Stimulated activated CD8-positive, alpha-beta memory T cell treated with anti-CD3 and anti-CD28 coated beads, Interleukin-4, amount 100 ng/mL, for 48 hours (primary cell): ENCODE results near the gene CASP3.
A peak's percentile ranks its signal among the peaks of the same experiment; 100 is the strongest.

Experiments used
- DNase-seq: peaks from one replicate; pipeline ENCODE4 v3.0.0-alpha.2; 2020

Gene CASP3

DNA sequence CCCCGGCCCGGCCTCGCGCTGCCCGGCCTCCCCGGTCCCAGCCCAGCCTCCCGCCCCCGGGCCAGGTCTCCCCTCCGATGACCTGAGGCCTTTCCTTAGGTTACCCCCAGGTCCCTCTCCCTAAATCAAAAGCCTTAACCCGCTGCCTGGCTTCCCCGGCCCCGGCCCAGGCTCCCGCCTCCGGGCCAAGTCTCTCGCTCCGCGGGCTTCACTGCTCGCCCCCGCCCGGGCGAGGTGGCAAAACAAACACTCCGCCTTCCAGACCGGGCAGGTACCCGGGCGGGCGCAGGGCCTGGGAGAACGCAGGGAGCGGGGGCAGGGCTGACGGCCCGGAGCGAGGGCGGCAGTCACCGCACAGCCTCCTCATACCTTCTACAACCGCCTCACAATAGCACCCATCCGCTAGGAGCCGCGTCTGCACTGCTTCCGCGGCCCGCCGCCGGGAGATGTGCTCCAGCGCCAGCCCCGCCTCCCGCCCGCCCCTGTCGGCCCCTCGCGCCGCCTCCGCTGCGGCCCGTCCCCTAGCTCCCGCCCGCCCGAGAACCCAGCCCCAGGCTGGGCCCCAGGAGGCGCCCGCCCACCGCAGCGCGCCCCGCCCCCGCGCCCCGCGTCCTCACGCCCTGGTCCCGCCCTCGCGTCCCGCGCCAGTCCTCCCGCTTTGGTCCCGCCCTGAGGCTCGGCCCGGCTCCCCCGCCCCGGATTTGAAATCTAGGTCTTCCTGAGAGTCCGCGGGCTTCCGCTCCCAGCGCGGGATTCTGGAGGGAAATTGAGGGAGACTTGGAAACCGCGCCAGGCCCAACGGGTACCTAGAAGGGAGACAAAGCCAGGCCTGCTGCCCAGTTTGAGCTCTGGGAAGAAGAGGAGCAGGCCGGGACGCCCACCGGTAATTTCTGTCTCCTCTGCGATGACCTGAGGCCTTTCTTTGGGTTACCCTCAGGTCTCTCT lies at the start of gene CASP3, which contains the start of gene PRIMPOL:
Gene CASP3, minus strand, starts transcription at position 422 of the 945 bp plus-strand sequence. CDS start 10,994 bp downstream, outside the sequence.
Gene PRIMPOL, plus strand, starts transcription at position 713 of the 945 bp plus-strand sequence. CDS start 7,403 bp downstream, outside the sequence.
- DNase-seq: peak; percentile 97

DNA sequence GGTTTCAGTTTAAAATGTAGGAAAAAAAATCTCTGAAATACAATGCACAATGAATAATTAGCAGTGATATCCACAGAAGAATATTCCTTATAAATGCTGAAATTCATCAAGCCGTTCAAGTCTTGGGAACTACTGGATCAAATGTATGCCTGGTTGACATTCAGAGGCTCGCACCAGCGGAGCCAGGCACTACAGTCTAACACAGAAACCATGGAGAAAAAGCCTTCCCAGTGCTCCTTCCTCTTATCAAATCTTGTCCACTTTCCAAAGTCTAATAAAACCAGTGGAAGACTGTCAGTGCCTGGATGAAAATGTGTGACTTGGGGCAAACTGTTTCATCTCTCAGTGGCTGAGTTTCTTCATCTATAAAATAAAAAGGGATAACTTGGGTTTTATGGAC lies 48.7 kb upstream of the CASP3 start:
- DNase-seq: no peak

DNA sequence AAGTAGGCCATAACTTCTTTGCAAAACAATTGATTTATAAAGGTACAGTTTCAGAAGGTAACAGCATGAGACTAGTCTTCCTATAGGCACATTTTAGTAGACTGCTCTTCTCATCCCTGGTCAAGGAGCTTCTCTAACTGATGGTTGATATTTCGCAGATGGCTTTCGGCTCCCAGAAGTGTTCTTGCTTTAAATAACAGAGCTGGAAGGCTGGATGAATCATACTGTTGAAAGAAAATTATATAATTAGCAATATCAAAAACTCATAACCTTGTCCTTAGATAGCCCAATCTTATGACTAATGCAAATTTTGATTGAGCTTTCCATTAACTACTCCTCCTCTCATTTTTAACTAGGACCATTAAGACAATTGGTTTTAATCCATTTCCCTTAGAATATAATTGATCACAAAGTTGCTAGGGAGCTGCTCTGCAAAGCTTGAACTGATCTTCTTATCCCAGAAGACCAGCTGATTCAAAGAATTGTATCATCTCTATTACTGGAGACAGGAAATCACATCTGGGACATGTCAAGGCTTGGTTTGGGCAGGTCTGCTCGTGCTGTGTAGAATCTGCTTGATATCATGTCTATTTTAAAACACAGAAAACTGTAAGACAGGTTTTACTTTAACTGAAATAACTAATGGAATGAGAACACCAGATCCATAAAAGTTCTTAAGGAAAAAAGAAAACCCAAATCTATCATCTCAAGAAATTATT lies 46.1 kb upstream of the CASP3 start:
- DNase-seq: no peak

DNA sequence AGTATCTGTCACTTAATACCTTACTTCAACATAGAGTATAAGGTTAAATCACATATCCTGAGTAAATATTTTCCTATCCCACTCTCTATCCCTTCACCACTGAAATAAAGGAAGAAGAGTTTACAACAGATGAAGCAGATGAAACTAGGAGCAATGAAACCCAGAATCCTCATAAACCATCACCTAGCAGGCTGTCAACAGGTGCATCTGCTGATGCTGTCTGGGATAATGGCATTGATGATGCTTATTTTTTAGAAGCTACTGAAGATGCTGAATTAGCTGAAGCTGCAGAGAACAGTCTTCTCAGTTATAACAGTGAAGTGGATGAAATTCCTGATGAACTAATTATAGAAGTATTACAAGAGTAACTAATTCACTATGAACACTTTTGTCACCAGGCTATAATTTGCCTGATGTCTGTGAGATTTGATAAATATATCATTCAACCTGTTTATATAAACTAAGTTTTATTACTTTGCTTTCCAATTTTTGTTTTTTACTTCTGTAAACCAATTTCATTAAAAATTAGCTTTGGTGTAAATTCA lies 45.2 kb upstream of the CASP3 start:
- no peak for DNase-seq

DNA sequence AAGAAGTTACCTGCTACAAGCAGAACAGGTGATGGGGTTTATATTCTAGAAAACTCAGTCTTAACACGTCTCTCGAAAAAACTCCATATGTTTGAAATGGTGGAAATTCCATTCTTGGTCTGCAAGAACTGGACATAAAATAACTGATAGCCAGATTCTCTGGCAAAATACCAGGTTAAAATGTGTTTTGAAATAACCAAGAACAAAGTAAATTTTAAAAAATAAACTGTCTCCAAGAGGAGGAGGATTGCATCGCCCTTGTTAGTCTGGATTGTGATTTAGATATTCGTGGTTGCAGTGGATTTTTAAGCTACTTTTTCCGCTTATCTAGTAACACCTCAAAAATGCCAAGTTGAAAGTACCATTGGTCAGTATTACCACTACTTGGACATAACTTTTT lies 43.8 kb upstream of the CASP3 start:
- DNase-seq: no peak

DNA sequence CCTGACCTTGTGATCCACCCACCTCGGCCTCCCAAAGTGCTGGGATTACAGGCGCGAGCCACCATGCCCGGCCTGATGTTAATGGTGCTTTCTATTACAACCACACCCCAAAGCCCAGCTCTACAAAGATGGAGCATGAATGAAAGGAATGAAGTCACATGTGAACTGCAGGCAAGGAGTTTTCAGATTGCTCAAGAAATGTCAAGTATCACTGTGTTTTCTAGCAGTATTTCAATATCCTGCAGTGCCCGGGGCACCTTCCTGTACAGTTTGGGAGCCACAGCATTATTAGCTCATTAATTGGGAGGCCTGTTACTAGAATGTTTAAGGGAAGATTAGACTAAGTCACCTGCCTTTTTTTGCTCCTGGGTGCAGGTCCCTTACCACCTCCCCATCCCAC lies 40.4 kb upstream of the CASP3 start:
- no peak for DNase-seq

DNA sequence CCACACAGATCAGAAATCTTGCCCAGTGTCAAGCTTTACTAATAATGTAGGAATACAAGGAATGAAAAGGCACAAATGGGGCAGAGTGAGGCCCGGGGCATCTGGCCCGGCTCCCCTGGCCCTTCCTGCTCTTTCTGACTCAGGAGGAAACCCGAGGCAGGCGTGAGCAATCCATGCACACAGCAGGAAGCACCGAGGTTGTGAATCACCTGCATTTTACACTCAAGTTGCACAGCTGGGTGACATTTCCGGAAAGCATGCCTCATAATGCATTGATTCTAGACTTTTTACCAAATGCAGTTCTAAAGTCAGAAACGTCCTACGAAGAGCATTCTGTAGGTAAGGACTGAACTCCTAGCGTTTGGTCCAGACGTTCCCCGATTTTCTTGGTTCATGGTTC lies 39.2 kb upstream of the CASP3 start:
- DNase-seq: peak; percentile 36

DNA sequence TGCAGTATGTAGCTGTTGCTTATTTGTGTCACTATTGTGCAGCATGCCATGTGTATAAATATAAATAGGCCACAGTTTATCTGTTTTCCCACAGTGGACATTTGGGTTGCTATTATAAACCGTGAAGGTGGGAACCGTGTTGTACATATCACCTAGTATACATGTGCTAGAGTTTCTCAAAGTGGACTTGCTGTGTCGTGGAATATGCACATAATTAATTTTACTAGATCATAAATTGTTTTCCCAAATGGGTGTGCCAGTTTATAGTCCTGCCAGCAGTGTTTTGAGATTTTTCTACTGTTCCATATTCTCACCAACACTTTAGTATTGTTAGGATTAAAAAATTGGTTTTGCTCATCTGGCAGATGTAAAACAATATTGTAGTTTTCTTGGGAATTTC lies 38.8 kb upstream of the CASP3 start:
- DNase-seq: no peak

DNA sequence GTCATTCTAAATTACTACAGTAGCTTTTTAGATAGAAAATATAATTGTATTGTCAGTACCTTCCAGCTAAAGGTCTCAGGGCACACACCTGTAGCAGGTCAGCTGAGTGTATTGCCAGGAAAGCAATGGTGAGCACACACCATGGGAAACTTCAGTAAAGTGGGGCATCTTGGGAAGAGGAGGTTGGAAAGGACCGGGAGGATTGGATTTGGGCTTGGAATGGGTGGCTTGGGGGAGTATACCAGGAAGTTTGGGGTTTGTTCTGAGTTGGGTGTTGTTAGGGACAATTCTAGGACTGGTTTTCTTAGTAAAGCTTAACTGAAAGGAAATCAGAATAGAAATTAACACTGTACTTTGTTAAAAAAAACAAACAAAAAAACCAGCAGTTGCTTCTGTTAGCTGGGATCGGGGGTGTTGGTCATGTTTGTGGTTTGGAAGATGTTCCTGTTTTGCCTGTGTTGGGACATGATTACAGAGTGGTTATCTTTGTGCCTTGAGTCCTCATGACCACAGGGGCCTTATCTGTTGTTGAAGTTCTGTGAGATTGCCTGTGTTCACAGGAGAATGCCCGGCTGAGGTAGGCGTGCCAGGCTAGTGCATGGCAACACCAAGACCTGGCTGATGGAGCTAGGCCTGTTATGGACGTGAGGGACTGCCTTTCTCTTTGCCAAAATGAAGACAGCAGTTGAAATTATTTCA lies 35.4 kb upstream of the CASP3 start:
- DNase-seq: no peak

DNA sequence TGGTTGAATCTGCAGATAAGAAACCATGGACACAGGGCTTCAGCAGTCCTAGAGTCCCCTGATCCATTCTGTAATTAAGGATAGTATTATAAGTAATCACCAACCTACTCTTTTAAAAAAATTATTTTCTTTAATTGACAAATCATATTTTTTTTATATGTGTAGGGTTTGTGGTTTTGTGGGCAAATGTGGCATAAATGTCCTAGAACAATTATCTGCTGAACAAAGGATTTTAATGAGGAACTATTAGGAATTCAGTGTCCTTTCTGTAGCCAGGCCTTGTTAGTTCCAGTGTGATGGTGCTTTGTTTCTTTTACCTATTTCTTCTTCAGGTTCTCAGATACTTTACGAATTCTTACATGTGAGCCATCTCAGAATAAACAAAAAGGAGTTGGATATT lies 32.7 kb upstream of the CASP3 start:
- no peak for DNase-seq

DNA sequence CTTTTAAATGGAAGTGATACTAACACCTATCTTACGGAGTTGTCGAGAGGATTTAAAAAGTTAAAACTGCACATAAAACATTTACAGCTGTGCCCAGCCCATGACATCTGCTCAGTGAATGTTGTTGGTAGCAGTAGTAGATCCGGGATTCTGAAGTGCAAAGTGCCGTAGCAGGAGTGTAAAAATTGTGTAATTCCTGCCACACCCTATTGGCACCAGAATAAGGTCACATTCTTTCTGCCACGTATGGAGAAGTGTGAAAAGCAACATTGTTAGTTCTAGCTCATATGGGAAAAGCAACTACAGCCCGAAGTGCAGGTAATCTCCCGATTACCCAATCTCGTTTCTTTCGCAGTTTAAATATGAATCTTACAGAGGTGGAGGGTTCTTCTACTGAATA lies 31.5 kb upstream of the CASP3 start:
- DNase-seq: no peak

DNA sequence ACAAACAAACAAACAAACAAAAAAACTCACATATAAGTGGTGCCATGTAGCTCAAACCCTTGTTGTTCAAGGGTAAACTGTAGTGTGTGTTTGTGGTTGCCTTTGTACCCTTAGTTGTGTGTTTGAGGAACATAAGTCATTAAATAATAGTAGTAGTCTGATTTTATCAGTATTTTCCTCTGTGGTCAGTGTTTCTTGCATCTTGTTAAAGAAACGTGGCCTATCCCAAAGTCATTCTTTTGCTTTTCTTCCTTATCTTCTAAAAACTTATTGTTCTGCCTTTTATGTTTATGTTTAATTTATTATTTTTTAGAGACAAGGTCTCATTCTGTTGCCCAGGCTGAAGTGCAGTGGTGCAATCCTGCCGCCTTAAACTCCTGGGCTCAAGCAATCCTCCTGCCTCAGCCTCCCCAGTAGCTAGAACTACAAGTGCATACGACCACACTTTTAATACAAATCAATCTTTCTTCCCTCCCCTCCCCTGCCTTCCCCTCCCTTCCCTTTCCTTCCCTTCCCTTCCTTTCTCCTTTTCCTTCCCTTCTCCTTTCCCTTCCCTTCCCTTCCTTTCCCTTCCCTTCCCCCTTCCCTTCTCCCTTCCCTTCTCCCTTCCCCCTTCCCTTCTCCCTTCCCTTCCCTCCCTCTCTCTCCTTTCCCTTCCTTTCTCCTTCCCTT lies 26.7 kb upstream of the CASP3 start:
- no peak for DNase-seq

DNA sequence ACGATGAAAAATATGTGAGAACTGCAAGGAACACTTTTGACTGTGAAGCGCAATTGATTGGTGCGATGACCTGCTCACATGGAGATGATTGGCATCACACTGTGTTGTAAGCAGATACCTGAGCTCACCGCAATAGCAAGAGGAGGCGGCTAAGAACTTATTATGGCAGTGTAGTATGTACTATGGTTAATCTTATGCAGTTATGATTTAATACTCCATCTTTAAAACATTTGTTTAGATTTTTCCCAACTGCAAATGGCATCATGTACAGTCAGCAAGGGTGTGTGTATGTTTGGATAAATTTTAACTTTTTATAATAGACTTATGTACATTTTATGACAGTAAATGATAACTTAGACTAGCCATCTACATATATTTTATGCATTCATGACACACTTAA lies 25.8 kb upstream of the CASP3 start:
- no peak for DNase-seq

DNA sequence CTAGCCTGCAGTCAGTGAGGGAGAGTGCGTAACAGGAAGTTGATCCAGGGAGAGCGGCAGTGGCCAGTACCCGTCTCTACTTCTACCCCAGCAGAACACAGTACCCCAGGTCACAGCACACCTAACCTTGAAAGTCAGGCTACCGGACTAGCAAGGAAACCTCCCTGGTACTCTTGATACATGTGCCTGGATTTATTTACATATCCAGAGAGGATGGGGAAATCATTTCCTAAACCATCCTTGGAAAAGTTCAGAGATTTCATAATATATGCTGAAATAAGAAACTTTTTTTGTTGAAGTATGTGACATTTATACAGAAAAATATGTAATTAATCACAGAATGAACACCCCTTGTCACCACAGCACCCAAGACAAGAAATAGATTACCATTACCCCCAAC lies 24.8 kb upstream of the CASP3 start:
- DNase-seq: no peak

DNA sequence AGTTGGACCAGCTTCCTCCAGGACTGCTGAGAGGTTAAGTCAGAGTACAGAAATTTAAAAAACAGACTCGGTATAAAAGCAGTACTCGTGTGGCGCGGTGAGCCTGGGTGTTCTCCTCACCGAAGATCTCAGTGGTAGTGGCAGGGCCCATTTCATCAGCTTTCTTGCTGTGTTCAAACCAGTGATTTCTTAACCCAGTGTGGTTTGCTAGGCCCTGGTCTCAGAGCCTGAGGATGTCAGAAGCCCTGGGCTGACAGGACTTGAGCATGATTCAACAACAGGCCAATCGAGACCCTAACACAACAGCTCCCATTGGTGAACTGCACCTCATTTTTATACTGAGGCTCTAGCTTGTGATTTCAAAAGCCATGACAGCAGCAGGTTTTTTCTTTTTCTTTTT lies 23.5 kb upstream of the CASP3 start:
- no peak for DNase-seq

DNA sequence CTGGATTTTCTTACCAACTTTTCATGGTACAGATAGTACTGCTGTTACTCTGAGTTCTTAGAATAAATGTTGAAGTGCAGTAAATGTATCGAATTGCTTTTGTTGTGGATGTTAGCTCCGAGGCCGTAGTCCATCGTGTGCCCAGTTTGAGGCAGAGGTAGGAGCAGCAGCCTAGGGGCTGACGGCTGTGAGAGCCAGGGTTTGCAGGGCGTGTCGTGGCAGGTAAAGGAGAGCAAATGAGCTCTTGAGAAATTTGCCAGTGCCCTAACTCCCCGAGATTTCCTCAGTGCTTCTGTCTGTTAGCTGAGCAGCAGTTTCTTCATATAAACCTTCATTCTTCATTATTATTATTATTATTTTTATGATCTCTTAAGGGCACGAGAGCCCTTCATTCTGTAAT lies 21.9 kb upstream of the CASP3 start:
- DNase-seq: no peak

DNA sequence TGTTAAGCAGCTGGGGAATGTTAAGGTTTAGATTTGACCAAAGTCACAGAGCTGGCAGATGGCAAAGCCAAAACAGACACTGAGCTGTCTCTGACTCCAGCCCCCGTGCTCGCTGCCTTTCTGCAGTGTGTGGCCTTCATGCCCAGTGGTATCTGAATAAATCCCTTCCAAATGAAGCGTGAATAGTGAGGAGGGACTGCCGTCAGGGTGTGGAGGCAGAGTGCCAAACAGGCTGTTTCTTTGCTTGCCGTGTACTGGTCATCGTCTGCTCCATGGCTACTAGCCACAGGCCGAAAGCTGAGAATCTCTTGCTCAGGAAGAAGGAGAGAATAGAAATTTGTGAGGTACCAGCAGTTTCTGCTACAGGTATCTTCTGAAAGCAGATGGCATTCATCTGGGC lies 20.0 kb upstream of the CASP3 start:
- DNase-seq: no peak

DNA sequence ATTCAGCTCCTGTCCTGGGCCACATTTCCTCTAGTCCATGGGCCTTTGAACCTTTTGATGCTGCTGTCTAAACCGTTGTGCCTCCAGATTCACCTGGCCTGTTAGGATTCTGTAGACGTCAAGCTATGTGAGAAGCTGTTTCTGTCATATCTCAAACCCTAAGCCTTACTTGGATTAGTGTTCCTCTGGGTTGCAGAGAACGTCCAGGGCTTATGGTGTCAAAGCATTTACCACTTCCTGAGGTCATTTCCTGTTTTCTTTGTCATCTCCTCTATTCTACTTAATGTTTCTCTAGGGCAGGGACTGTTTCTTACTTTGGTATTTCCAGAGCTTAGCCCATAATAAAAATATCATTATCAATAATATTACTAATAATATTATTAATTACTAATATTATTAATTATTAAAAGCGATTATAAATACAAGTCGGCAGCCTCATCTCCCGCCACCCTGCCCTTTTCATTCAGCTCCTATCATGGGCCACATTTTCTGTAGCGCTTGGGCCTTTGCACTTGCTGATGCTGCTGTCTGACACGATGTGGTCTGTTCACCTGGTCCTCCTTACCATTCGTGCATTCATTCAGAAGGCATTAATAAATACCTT lies 19.4 kb upstream of the CASP3 start:
- no peak for DNase-seq

DNA sequence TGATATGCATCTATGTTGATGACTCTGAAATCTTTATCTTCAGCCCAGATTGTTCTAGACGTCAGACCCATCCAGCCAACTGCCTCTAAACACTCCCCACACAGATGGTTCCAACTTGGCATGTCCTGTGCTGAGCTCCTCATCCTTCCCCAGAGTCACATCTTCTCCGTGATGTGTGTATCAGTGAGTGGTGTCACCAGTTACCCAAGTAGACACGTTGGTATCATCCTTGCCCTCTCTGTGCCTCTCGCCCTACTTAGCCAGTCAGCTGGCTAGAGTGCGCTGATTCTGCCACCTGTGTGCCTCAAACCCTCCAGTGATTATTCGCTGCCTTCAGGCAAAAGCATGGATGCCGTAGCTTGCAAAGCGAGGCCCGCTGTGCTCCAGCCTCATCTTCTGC lies 18.8 kb upstream of the CASP3 start:
- DNase-seq: no peak

DNA sequence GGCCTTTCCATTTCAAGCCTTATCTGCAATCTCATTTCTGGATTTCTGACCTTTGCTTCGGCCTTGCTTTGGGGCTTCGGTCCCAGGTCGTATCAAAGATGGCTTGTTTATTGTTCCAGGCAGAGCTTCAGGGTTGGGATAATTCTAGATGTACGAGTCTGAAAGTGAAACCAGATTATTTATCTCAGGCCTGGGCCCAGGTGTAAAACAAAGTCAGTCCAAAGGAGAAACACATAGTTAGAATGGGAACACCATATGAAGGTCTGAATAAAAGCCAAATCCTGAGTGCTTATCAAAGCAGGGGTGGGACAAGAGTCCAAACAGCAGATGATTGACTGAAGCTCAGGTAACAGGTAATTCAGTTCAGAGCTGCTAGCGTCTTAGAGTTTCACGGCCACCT lies 17.4 kb upstream of the CASP3 start:
- DNase-seq: no peak

DNA sequence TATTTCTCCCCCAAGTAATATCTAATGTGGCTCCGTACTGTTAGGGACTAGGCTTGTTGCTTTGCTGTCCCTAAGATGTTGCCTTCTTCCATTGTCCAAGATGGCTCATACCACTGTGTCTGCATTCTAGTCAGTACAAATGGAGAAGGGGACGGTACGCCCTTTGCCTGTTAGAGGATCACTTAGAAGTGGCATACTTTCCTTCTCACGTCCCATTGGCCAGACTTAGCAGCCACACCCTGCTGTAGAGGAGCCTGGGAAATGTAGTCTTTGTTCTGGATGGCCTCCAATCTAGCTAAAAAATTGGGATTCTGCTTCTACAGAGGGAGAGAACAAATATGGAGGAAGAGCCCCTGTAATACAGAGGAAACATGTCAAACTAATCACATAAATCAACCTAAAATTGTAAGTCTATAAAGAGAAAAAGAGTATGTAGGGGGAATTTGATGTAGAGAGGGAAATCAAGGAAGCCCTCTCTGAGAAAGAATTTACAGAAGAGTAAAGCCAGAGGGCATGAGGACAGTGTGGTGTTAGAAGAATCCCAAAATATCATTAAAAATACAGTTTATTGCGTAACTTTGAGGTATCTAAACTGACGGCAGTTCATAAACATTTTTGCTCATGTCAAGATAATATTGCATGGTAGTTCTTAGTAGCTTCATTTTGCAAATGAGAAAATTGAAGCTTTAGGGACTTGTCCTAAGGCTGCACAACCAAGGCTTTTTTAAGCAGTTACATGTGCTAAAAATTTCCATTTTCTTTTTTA lies 15.4 kb upstream of the CASP3 start:
- no peak for DNase-seq
